ENCODE measurements around the gene DUSP15.
"Not testable (repeated sequence)": the region's sequence is repeated elsewhere in the genome, so short reads cannot be mapped to it uniquely, and the experiment has no call there.

DUSP15 gene

GRCh38 chr20:31831211-31831610 lies 39.1 kb downstream of the DUSP15 start:
- Mint-ChIP-seq H3K36me3 (ENCODE audit: low read depth) (no peaks in the 10 kb centered on the region), H3K27ac (no peak overlapping the region), H3K27me3 (ENCODE audit: low read depth) (peaks cover 3% of the 10 kb centered on the region), H3K4me3 (no peak overlapping the region), H3K4me1 (ENCODE audit: low read depth) (peaks cover 7% of the 10 kb centered on the region), H3K9me3 (no peaks in the 10 kb centered on the region)

DNA sequence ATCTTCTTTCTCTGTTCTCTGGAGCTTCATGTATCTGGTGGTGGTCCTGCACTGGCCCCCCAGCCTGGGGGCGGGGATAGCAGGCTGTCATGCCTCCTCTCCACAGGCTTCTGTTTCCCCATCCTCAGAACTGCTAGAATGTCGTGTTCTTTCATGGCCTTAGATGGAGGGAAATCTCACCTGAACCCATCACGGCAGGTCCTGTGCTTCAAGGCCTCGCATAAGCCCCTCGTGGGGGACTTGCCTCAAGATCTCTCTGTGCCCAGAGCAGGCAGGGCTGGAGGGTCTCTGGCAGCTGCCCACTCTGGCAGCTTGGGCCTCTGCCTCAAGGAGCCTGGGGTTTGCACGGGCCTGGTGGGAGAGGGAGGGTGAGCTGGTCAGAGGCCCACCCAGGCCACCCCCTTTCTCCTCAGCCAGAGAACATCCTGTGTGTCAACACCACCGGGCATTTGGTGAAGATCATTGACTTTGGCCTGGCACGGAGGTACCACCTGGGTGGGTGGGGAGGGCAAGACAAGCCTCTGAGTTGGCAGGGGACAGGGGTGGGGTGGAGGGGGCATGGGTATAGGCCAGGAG lies 39.8 kb downstream of the DUSP15 start:
- Mint-ChIP-seq H3K4me3 (no peak overlapping the region), H3K9me3 (no peaks in the 10 kb centered on the region), H3K4me1 (ENCODE audit: low read depth) (peaks cover 3% of the 10 kb centered on the region), H3K27ac (no peak overlapping the region), H3K36me3 (ENCODE audit: low read depth) (no peaks in the 10 kb centered on the region), H3K27me3 (ENCODE audit: low read depth) (peaks cover 3% of the 10 kb centered on the region)

GRCh38 chr20:31829731-31830130 lies 40.6 kb downstream of the DUSP15 start:
- Mint-ChIP-seq H3K4me1 (ENCODE audit: low read depth) (no peaks in the 10 kb centered on the region), H3K36me3 (ENCODE audit: low read depth) (no peaks in the 10 kb centered on the region), H3K27ac (no peak overlapping the region), H3K4me3 (no peak overlapping the region), H3K9me3 (no peaks in the 10 kb centered on the region), H3K27me3 (ENCODE audit: low read depth) (peaks cover 3% of the 10 kb centered on the region)

- H3K27ac Mint-ChIP-seq; H3K9me3 Mint-ChIP-seq; H3K4me3 Mint-ChIP-seq; H3K27me3 Mint-ChIP-seq (ENCODE audit: low read depth); H3K36me3 Mint-ChIP-seq (ENCODE audit: low read depth); H3K4me1 Mint-ChIP-seq (ENCODE audit: low read depth): not testable (repeated sequence)
These were observed 42.3 kb downstream of the DUSP15 start for GRCh38 chr20:31828016-31828415.

DNA sequence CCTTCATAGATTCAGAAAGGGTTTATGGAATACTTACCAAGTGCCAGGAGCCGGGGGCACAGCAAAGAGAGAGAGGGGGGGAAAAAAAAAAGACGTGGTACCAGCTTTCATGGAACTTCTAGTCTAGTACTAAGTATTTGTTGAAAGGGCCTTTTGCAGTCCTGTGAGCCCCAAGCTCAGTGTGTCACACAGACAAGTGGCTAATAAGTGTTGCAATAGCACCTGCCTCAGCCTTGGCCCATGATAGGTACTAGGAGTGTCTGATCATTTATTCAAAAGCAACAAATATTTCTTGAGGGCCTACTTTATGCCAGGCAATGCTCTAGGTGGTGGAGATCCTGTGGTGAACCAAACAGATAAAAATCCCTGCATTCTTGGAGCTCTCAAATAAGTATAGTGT lies 43.3 kb downstream of the DUSP15 start:
- H3K27me3 Mint-ChIP-seq (ENCODE audit: low read depth) = peaks cover 3% of the 10 kb centered on the region
- no peaks in the 10 kb centered on the region for H3K4me1 Mint-ChIP-seq (ENCODE audit: low read depth)
- no peaks in the 10 kb centered on the region for H3K9me3 Mint-ChIP-seq
- H3K36me3 Mint-ChIP-seq (ENCODE audit: low read depth) = no peaks in the 10 kb centered on the region
- no peak overlapping the region for H3K4me3 Mint-ChIP-seq
- no peak overlapping the region for H3K27ac Mint-ChIP-seq

DNA sequence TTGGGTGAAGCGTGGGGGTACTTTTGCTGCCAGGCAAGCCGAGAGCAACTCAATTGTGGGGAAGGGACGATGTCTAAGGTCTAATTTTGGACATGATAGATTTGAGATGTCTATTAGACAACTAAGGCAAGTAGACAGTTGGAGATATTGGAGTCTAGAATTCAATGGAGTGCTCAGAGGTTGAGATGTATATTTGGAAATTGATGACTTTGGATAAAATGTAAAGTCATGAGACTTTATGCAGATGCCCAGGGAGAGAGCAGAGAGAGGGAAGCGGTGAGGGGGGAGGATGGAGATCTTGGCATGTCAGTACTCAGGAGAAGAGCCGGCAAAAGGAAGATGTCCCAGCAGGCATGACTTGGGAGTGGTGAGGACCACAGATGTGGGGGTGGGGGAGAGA lies 44.3 kb downstream of the DUSP15 start:
- Mint-ChIP-seq H3K36me3 (ENCODE audit: low read depth) (no peaks in the 10 kb centered on the region), H3K27ac (no peak overlapping the region), H3K4me1 (ENCODE audit: low read depth) (no peaks in the 10 kb centered on the region), H3K4me3 (no peak overlapping the region), H3K9me3 (no peaks in the 10 kb centered on the region), H3K27me3 (ENCODE audit: low read depth) (peaks cover 3% of the 10 kb centered on the region)

GRCh38 chr20:31824554-31825313 lies 45.6 kb downstream of the DUSP15 start:
- no peak overlapping the region for H3K27ac Mint-ChIP-seq
- no peaks in the 10 kb centered on the region for H3K4me1 Mint-ChIP-seq (ENCODE audit: low read depth)
- H3K9me3 Mint-ChIP-seq = no peaks in the 10 kb centered on the region
- peaks cover 3% of the 10 kb centered on the region for H3K27me3 Mint-ChIP-seq (ENCODE audit: low read depth)
- no peaks in the 10 kb centered on the region for H3K36me3 Mint-ChIP-seq (ENCODE audit: low read depth)
- no peak overlapping the region for H3K4me3 Mint-ChIP-seq

DNA sequence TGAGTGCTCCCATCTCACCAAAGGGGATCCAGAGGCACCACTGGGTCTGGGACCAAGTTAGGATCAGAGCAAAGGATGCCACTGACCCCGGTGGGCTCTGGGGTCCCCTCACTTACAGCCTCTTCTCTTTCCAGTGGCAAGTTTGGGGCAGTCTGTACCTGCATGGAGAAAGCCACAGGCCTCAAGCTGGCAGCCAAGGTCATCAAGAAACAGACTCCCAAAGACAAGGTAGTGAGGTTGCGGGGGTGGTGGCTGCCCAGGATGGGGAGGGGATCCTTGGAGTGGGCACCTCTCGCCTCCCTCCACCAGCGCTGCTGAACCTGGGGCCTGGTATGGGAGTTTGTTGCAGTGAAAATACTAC lies 46.2 kb downstream of the DUSP15 start:
- no peaks in the 10 kb centered on the region for H3K9me3 Mint-ChIP-seq
- no peaks in the 10 kb centered on the region for H3K4me1 Mint-ChIP-seq (ENCODE audit: low read depth)
- no peaks in the 10 kb centered on the region for H3K36me3 Mint-ChIP-seq (ENCODE audit: low read depth)
- no peak overlapping the region for H3K27ac Mint-ChIP-seq
- H3K27me3 Mint-ChIP-seq (ENCODE audit: low read depth) = peaks cover 3% of the 10 kb centered on the region
- H3K4me3 Mint-ChIP-seq = no peak overlapping the region

DNA sequence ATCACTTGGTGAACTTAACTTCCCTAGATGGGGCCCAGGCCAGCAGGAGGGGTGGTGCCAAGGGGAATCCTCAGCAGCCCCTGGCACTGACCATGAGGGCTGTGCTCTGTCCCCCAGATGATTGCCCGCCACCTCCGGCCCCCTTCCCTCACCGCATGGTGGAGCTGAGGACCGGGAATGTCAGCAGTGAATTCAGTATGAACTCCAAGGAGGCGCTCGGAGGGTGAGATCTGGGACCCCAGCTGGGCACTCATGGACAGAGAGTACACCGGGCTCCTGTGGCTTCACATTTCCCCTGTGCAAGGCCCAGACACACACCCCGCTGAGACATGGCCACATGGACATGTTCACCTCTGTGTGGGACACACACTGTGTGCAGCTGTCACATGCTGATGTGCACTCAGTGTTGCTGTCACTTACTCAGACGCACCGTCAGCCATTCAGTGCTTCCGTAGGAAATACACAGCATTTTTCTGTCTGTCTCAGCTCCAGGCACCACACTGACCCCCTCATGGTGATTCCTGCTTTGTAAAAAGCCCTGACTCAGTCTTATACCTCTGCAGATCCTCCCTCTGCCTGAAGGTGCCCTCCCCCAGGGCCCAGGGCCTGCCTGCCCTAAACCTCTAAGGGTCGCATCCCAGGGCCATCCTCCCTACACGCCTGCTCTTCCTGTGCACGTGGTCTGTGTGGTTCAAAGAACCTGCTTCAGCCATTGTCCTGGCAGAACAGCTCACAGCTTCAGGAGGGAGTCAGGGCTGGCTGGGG lies 46.8 kb downstream of the DUSP15 start:
- no peaks in the 10 kb centered on the region for H3K4me1 Mint-ChIP-seq (ENCODE audit: low read depth)
- no peaks in the 10 kb centered on the region for H3K9me3 Mint-ChIP-seq
- no peak overlapping the region for H3K4me3 Mint-ChIP-seq
- peaks cover 2% of the 10 kb centered on the region for H3K27me3 Mint-ChIP-seq (ENCODE audit: low read depth)
- H3K27ac Mint-ChIP-seq = no peak overlapping the region
- H3K36me3 Mint-ChIP-seq (ENCODE audit: low read depth) = no peaks in the 10 kb centered on the region

- no peaks in the 10 kb centered on the region for H3K27me3 Mint-ChIP-seq (ENCODE audit: low read depth)
- no peaks in the 10 kb centered on the region for H3K36me3 Mint-ChIP-seq (ENCODE audit: low read depth)
- H3K4me1 Mint-ChIP-seq (ENCODE audit: low read depth) = no peaks in the 10 kb centered on the region
- no peak overlapping the region for H3K27ac Mint-ChIP-seq
- no peak overlapping the region for H3K4me3 Mint-ChIP-seq
- no peaks in the 10 kb centered on the region for H3K9me3 Mint-ChIP-seq
These were observed 47.7 kb downstream of the DUSP15 start for GRCh38 chr20:31822421-31823330.

- Mint-ChIP-seq H3K27ac (no peak overlapping the region), H3K4me3 (no peak overlapping the region), H3K36me3 (ENCODE audit: low read depth) (no peaks in the 10 kb centered on the region), H3K4me1 (ENCODE audit: low read depth) (no peaks in the 10 kb centered on the region), H3K9me3 (no peaks in the 10 kb centered on the region), H3K27me3 (ENCODE audit: low read depth) (no peaks in the 10 kb centered on the region)
These were observed 48.9 kb downstream of the DUSP15 start for GRCh38 chr20:31821427-31821826.

GRCh38 chr20:31820228-31820627 lies 50.1 kb downstream of the DUSP15 start:
- Mint-ChIP-seq H3K27me3 (ENCODE audit: low read depth) (no peaks in the 10 kb centered on the region), H3K9me3 (no peaks in the 10 kb centered on the region), H3K4me3 (no peak overlapping the region), H3K36me3 (ENCODE audit: low read depth) (no peaks in the 10 kb centered on the region), H3K27ac (no peak overlapping the region), H3K4me1 (ENCODE audit: low read depth) (no peaks in the 10 kb centered on the region)

GRCh38 chr20:31819083-31819784 lies 51.1 kb downstream of the DUSP15 start, which contains the start of gene MYLK2:
TSS of gene MYLK2 (plus strand) at chr20:31819356. CDS start at chr20:31819581, 225 bp downstream.
- Mint-ChIP-seq H3K4me1 (ENCODE audit: low read depth) (no peaks in the 10 kb centered on the region), H3K4me3 (no peak within 1 kb of the TSS), H3K27me3 (ENCODE audit: low read depth) (no peaks in the 10 kb centered on the region), H3K9me3 (no peaks in the 10 kb centered on the region), H3K27ac (no peak within 1 kb of the TSS), H3K36me3 (ENCODE audit: low read depth) (no peaks in the 10 kb centered on the region)
